ENCODE measurements around the gene BCL11B.

DNA sequence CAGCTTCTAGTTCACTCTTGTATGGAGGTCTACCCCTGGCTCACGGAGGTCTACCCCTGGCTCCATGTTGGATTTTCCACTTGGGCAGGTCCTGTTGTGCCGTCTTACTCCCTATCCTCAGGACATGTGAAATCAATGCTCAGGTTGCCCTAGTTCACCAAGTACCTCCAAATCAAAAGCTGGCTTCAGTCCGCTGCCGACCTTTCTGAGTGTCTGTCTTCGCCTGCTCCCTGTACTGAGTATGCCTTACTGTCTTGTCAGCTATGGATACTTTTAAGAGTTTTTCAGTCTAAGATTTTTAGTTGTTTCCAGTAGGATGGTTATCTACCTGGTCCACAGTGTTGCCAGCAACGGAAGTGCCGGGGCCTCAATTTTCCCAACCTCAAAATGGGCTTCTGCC lies 40.1 kb upstream of the BCL11B start:
- TF ChIP-seq, protein P1, sequence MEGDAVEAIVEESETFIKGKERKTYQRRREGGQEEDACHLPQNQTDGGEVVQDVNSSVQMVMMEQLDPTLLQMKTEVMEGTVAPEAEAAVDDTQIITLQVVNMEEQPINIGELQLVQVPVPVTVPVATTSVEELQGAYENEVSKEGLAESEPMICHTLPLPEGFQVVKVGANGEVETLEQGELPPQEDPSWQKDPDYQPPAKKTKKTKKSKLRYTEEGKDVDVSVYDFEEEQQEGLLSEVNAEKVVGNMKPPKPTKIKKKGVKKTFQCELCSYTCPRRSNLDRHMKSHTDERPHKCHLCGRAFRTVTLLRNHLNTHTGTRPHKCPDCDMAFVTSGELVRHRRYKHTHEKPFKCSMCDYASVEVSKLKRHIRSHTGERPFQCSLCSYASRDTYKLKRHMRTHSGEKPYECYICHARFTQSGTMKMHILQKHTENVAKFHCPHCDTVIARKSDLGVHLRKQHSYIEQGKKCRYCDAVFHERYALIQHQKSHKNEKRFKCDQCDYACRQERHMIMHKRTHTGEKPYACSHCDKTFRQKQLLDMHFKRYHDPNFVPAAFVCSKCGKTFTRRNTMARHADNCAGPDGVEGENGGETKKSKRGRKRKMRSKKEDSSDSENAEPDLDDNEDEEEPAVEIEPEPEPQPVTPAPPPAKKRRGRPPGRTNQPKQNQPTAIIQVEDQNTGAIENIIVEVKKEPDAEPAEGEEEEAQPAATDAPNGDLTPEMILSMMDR (IDR thresholded peaks at IDR 0.05; ENCODE audit: insufficient read depth, low read length, poor library complexity, severe bottlenecking), result no peak
- TF ChIP-seq EZH2phosphoT487 (conservative IDR thresholded peaks at IDR 0.05; ENCODE audit: low read length), result no peak

Data from SU-DHL-6 (cell line).